Hematopoietic multipotent progenitor cell (in vitro differentiated cells): Measurements from ENCODE around the gene AKT1. TPM values are rescaled to one million over a fixed set of nuclear protein-coding genes. Genes with fewer than 3 reads are reported as not detected.
"Not testable (repeated sequence)": the region's sequence is repeated elsewhere in the genome, so short reads cannot be mapped to it uniquely, and the experiment has no call there.

Experiments
- DNase-seq, 3 donors: peaks; one replicate each; pipeline ENCODE4 v3.0.0-alpha.2; 2011 to 2015; ENCODE audit warnings: low read depth in 2 of 3, low spot score in 2 of 3
- total RNA-seq: library from RNA; depleted of rRNA; stranded (reverse); fragments of >200 nt; gene quantifications from one replicate; pipeline ENCODE4 v1.2.3, GENCODE V29; 2012

Gene AKT1
- total RNA-seq, 1 donor = 130 TPM

DNA sequence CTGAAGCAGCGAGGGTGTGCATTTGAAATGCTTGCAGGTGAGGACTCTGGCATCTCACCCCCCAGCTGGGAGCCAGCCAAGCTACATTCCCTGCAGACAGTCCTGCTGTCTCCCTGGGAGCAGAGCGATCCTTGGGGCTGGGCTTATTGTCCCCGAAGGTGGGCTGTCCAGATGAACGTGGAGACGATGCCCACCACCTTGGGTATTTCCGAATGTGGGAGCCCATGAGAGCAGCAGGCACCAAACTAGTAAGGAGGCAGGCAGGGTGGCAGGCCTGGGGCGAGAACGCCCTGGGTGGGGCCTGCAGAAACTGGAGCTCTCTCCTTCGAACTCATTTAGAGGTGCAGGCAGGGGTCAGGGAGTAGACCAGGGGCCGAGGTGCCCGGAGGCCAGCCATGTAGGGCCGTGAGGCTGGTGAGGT, 23.8 kb upstream of the AKT1 start:
- no peak for DNase-seq

DNA sequence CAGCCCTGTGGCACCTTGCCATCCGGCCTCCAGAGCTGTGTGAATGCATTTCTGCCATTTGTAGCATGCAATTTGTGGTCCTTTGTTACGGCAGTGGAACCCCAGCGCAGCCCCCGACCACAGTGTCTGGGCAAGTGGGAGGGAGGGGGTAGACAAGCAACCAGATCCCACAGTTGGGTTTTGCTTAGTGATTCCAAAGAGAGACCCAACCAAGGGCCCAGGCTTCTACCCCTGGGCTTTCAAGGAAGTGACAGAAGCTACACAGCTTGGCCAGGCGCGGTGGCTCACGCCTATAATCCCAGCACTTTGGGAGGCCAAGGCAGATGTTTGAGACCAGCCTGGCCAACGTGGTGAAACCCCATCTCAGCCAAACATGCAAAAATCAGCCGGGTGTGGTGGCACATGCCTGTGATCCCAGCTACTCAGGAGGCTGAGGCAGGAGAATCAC, 23.2 kb upstream of the AKT1 start:
- DNase-seq = no peak

DNA sequence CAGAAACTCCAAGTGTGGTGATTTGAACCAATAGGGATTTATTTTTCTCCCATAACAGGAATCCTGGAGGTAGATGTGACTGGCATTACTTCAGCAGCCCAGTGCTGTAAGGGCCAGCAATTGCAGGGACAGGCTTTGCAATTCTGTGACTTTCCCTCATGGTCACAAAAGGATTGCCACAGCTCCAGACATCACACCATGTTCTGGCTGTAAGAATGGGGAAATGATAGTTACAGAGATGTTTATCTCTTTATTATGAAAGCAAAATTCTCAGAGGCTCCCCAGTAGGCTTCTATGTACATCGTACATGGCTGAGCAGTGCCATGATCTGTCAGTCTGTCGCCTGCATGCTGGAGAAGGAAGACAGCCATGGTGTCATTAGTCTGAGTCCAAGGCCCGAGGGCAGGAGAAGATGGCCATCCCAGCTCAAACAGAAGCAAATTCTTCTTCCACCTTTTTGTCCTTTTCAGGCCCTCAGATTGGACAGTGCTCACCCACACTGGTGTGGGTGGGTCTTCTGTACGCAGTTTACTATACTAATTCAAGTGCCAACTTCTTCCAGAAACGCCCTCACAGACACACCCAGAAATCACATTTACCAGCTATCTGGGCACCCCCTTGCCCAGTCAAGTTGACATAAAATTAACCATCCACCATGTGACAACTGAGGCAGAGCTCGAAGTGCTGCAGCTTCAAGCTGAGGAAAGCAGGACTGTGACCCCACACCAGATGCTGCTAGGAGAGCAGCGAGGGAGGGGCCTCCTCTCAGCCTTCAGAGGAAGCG, 22.6 kb upstream of the AKT1 start:
- DNase-seq = no peak

DNA sequence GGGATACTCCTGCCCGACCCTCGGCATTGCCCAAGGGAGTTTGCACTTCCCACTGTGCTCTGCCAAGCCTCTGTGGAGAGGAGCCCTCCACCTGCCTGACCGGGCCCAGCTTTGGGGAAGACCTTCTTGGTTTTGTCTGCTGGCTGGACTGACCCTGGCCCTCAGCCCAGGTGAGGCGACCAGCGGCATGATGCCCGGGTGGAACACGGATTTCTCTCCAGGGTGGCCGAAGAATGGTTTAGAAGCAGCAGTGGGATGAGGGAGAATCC, 21.0 kb upstream of the AKT1 start:
- DNase-seq = no peak

DNA sequence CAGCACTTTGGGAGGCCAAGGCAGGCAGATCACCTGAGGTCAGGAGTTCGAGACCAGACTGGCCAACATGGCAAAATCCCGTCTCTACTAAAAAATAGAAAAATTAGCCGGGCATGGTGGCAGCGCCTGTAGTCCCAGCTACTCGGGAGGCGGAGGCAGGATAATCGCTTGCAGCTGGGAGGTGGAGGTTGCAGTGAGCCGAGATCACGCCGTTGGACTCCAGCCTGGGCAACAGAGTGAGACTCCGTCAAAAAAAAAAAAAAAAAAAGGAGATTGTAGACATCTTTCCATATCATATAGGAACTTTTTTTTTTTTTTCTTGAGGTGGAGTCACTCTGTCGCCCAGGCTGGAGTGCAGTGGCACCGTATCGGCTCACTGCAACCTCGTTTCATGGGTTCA, 19.2 kb upstream of the AKT1 start:
- not testable (repeated sequence) for DNase-seq

DNA sequence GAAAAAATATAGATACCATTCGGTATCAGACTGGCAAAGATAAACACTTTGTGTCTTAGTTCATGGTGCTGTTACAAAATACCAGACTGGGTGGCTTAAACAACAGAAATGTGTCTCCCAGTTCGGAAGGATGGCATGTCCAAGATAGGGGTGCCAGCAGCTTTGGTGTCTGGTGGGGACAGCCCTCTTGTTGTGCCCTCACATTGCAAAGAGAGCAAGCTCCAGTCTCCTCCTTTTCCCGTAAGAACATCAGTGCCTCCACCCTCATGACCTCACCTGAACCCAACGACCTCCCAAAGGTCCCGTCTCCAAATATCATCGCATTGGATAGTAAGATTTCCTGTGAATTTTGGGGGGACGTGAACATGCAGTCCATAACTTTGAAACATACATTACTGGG, 17.7 kb upstream of the AKT1 start:
- no peak for DNase-seq

DNA sequence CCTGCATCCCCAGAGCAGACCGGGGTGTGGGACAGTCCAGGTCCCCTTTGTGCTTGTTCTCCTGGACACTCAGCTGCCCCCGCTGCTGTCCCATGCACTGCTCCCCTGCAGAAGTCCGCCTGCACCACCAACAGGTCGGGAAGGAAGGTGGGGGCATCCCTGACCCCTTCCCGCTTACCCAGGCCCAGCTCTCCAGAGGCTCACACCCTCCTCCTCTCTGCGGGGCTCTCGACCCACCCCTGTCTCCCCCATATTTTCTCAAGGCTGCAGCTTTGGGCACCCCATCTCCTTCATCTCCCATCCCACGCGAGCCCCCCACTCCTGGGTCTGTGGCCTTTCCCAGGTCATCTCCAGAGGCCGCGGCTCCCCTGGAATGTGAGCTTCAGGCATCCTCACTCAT, 14.8 kb upstream of the AKT1 start:
- no peak for DNase-seq

DNA sequence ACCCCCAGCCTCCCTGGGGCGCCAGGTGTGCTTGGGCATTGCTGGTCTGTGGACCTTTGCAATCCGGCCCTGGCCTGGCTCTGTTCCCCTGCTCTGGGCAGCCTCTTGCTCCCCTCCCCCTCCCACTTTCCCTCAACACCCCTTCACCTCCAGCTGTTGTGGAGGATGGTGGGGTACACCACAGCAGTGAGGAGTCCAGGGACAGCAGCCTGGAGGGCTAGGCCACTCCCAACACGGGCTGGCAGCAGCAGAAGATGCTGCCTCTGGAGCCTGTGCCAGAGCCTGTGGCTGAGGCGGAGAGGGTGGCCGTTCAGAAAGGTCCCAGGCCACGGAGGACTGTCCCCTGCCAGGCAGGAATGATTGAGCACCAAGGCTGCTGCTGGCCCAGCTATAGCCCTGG, 12.9 kb upstream of the AKT1 start:
- DNase-seq = no peak

DNA sequence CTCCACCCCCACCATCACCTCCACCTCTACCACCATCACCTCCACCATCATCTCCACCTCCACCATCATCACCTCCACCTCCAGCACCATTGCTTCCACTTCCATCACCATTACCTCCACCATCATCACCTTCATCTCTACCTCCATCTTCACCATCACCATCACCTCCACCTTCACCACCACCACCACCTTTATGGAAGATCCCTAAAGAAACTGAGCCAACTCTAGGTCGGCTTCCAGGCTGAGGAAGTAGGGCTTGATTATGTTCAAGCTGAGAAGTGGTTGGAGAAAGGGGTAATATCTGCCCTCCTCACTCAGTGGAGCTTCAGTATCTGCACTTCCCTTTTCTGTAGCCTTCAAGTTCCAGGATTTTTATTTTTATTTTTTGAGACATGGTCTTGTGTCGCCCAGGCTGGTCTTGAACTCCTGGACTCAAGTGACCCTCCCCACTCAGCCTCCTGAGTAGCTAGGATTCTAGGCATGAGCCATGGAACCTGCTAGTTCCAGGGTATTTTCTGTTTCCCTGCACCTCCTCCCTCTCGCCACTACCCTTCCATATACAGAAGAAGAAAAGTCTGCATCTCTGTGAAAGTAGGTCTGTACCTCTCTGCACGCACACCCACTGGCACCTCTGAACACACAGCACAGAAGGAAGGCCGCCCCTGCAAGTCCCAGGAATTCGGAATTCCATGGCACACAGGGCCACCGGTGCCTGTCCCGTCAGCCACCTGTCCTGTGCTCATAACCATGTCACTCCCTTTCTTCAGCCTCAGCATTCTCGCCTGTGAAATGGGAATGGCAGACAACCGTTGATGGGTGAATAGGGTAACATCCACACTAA, 11.3 kb upstream of the AKT1 start:
- peak in 1 of 3 donors; percentile 32 for DNase-seq

DNA sequence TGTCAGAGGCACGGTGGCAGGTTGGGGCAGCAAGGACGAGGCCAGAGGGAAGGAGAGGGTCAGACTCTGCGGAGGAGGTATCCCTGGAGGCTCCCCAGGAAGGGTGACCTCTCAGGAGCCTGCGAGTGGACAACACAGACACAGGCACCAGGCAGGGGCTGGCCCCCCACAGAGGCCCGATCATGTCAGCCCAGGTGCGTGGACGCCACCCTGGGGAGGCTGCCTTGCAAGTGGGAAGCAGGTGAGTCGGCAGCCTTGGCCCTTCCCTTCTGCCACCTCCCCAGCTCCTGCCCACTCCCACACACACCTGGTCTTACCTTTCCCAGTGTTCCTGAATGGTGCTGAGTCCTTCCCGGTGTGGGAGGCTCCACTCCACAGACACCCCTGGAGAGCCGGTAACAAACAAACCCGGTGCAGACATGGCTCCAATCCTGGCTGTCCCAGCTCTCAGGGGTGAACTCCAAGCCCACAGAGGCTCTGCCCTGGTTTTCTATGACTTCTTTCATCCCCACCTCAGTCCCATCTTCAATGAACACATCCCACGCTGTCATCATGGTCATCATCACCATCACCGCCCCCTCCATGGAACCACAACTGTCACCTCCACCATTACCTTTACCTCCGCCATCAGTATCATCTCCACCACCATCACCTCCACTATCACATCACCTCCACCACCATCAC, 10.5 kb upstream of the AKT1 start:
- no peak for DNase-seq

DNA sequence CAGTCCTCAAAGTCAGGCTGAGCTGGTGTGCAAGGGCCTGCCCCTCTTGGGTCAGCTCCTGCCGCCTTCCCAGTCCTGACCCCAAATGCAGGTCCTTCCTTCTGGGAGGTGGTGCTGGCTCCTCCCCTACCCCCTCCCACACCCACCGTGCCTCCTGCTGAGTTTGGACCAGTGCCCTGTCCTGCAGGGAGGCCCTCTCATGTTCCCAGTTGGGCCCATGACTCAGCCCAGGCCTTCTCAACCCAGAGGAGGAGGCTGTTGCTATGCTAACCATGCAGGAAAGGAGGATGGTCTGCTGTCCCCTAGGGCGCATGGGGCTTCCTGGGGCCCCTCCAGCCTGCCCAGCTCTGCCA, 9.8 kb upstream of the AKT1 start:
- no peak for DNase-seq

DNA sequence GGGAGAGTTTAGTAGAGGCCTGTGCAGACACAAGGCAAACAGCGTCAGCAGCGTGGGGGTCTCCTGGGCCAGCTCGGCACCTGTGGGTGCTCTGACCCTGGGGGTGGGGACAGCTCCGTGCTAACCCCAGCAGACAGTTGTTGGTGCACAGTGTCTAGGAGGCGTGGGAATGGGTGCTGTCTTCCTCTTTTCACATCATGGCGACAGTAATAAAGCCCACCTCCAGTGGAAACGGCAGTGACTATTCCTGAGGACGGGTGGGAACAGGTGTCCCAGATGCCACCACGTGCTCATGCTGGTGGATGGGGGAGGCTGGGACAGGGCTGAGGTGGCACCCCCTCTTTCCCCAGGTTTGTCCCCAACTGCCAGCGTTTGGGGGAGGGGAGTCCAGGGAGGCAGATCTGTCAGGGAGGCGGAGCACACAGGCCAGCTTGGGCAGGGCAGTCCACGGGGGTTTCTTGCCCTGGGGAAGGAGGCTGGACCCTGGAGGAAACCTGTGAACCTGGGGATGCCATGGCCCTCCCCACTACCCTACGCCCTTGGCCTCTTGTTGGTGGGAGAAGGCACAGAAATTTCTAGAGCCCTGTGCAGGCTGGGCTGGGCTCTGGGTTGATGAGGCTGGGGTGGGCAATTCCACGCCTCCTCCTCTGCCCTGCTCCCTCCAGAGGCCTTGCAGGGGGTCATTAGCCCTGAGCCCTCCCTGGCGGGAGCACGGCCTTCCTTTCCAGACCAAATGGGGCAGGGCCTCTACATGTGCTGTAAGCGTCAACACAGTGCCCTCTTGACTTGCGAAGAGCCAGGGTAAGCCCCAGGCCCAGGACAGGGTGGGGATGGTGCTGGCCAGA, 9.2 kb upstream of the AKT1 start:
- DNase-seq = no peak

DNA sequence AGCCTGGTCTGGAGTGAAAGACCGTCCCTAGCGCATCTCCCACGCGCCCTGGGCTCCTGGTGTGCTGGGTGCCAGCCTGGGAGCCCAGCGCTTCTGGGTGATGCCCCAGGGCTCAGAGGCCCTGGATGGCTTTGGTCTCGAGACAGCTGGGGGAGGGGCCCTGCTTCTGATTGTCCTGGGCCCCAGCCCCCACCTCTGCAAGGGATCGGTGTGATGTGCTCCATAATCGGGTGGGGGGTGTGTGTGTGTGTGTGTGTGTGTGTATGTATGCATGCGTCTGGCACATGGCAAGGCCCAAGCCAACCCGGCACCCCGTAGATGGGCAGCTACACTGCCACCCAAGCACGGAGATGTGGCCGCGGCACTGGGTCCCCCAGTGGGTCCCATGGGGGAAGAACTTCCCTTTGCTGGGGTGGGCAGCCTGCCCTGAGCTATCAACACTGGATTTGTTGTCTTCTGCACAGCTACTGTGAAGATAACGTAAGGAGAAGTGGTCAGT, 8.4 kb upstream of the AKT1 start:
- no peak for DNase-seq

GRCh38 chr14:104803280-104803911, 7.8 kb upstream of the AKT1 start:
- DNase-seq = no peak

DNA sequence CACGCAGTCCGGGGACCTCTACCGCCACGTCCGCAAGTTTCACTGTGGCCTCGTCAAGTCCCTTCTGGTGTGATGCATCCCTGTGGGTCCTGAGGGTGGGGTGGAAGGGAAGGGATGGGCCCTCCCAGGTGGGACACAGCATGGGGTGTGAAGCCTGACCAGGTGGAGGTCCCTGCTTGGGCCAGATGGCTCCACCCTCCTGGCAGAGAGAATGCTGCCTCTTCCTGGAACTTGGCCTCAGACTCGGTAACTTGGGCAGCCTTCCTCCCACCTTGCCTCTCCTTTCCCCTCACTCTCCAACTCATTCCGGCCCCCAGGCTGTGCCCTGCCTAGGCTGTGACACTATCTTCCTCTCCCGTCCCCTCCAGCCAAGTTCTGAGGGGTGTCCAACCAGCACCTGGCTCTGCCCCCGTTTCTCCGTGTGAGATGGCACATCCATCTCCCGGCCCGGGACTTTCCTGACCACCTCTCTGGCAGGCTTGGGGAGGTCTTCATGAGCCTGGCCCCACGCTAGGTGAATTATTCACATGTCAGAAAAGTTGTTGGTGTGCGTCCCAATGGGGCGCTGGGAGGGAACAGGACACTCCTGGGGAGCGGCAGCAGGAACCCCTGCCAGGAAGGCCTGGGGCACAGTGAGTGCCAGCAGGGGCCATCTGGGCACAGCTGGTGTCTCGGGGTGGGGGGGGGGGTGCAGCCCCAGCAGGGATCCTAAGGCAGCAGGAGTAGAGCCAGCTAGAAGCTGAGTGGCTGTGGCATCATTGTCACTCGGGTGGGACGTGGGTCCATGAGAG, 7.0 kb upstream of the AKT1 start:
- no peak for DNase-seq

DNA sequence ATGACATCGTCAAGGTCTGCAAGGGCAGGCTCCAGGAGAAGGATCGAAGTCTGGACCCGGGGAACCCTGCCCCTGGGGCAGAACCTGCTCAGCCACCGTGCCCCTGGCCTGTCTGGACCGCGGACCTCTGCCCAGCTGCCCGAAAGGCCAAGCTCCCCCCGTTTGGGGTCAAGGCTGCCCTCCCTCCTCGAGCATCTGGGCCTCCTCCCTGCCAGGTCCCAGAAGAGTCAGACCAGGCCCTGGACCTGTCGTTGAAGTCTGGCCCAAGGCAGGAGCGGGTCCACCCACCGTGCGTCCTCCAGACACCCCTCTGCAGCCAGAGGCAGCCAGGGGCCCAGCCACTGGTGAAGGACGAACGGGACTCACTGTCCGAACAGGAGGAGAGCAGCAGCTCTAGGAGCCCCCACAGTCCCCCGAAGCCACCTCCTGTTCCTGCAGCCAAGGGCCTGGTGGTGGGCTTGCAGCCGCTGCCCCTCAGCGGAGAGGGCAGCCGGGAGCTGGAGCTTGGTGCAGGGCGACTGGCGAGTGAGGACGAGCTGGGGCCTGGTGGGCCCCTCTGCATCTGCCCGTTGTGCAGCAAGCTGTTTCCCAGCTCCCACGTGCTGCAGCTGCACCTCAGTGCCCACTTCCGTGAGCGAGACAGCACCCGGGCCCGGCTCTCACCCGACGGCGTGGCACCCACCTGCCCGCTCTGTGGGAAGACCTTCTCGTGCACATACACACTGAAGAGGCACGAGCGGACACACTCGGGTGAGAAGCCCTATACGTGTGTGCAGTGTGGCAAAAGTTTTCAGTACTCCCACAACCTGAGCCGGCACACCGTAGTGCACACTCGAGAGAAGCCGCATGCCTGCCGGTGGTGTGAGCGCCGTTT, 6.2 kb upstream of the AKT1 start:
- no peak for DNase-seq

- DNase-seq = peak; percentile 56 to 65 (median 65)
Observed at GRCh38 chr14:104800771-104801519, 5.4 kb upstream of the AKT1 start, which contains the start of gene ZBTB42. Gene ZBTB42, plus strand, starts transcription at chr14:104801101. Its CDS starts 97 bp downstream, at chr14:104801198.
